Stimulated activated CD8-positive, alpha-beta memory T cell treated with anti-CD3 and anti-CD28 coated beads, Interleukin-7, amount 100 ng/mL, for 4 hours (primary cell): ENCODE results near the gene PDGFRB.

ENCODE experiments used
- DNase-seq, 2 donors: peaks; one replicate each; pipeline ENCODE4 v3.0.0-alpha.2; 2020; ENCODE audit warnings: low read depth in 2 of 2

Gene PDGFRB

DNA sequence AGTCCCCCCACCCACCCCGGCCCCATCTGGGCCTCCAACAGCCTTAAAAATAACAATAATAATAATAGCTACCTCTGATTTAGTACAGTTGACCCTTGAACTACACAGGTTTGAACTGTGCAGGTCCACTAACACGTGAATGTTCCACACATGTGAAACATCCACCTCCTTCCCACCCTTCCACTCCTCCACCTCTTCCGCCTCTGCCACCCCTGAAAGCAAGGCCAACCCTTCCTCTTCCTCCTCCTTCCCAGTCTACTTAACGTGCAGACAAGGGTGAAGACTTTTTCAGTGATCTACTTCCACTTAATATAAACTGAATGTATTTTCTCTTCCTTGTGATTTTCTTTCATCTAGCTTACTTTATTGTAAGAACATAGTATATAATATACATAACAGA is 10.8 kb downstream of the PDGFRB start:
- DNase-seq = no peak

DNA sequence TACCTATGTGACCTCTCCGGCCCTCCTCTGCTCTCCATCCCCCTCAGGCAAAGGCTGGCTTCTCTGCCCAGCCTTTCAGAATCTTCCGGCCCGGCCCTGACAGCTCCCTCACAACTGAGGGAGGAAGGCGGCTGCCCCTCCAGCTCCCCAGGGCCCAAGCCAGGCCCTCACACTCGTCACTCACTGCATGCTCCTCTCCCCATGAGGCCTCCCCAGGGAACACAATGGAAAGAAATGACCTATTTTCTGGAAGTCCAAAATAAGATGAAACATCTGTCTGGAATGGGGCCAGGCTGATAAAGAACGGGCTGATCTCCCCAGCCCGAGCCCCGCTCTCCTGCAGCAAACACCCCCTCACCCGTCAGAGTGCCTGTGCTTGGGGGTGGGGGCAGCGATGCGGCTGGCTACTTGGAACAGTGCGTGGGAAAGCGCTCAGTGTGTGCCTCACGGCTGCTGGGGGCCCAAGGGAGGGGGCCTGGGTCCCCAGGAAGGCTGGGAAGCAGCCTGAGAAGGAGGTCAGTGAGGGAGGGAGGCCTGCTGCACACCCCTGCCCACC is 11.3 kb downstream of the PDGFRB start:
- DNase-seq = no peak

DNA sequence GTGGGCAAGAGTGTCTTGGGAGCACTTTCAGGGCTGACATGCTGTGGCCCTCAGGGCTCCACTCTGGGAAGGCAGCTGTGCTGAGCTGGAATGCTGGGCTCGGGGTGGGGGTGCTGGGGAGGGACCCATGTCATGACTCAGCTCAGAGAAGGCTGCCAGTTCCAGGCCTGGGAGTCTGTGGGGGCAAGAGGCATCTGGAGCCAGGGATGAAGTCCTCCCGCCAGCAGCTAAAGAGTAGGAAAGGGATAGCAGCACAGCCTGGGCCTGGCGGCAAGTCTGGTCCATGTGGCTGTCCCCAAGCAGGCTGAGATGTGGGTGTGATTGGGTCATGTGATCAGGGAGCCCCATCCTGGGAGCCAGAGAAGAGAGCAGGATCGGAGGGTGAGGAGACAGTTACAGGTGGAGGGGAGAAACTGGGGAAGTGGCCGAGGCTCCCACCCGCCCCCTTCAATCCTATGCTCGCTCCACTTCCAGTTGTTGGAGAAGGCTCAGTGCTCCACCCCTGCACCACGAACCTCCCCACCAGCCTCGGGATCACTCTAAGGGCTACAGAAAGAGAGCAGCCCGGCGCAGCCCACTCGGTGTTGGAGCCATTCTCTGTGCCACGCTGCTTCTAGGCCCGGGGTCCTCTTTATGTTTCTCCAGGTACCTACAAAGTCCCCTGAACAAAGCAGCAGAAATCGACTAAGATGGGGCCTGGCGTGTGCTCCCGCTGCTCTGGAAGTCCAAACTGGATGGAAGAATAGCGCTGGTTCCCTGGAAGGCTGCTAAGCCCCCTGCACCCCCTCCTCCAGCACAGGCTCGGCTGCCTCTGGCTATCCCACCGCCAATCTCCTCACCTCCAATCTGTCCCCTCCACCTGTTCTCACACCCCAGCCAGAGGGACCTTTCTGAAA is 12.0 kb downstream of the PDGFRB start:
- no peak for DNase-seq

DNA sequence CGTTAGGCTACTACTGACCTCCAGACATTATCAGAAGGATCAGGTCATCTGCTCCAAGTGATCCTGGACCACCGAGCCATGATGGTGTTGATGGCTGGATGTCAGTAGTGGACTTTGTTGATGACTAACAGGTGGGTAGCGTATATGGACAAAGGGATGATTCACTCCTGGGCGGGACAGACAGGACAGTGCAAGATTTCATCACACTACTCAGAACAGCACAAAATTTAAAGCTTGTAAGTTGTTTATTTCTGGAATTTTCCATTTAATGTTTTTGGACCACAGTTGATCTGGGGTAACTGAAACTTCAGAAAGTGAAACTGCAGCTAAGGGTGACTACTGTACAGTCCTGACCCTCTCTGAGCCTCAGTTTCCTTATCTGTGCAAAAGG is 12.7 kb downstream of the PDGFRB start:
- DNase-seq = no peak

DNA sequence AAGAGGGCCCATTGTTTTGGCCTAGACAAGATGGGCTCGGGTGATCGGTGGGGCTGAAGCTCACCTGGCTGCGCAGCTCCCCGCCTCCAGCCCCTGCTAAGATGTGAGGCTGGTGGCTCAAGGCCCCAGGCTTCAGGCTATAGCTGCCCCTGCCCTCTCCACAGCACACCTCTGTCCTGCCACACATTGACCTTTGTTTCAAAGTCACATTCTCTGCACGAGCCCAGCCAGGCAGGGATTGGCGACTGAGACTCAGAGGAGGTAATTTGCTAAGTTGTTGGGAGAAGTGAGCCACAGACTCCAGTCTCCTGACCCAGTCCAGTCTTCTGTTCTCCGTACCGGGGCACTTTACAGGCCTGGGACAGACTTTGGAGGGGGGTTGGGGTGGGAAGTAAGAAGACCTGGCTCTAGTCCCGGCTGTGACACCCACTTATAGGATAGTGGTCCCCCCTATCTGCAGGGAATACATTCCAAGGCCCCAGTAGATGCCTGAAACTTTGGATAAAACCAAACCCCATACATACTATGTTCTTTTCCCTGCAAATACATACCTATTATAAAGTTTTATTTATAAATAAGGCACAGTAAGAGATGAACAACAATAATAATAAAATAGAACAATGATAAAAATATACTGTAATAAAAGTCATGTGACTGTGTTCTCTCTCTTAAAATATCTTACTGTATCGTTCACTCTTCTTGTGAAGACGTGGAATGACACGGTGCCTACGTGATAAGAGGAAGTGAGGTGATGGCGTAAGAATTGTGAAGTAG is 13.3 kb downstream of the PDGFRB start:
- DNase-seq = no peak

DNA sequence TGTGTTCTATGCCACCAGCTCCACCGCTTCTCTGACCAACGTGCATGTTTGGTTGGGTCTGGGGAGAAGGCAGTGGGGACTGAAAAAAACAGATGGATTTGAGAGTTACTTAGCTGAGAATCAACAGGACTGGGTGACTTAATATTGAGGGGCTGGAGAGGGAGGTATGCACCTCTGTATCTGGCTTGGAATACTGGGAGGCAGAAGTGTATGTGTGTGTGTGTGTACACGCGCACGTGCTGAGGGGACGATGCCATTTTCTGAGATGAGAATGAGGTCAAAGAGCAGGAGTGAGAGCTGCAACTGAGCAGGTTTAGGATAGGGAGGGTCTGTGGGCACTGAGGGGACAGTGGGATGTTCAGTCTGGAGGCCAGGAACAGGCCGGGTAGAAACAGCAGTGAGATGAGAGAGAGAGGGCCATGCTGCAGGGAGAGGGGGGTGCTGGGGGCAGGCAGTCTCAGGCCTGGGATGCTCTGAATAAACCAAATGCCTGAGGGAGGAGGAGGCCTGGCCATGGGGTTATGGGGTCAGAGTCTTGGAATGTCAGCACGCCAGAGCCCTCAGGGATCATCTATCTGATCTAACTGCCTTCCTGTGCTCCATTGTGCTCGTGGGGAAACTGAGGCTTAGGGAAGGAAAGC is 14.0 kb downstream of the PDGFRB start:
- no peak for DNase-seq

DNA sequence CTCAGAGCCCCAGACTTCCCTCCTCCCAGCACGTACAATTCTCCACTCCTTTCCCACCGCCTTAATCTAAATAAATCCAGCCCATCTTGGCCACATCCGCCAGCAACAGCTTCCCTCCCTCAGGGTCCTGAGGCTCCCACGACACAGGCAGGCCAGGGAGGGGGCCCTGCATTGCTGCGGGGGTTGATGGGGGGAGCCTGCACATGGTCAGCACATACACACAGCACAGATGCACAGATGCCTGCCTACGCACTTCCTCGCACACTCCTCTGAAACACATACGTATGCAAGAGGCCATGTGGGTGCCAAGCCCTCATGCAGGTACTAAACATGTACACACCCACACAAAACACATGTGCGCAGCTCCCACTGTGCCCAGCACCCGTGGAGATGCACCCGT is 14.8 kb downstream of the PDGFRB start:
- DNase-seq = no peak

DNA sequence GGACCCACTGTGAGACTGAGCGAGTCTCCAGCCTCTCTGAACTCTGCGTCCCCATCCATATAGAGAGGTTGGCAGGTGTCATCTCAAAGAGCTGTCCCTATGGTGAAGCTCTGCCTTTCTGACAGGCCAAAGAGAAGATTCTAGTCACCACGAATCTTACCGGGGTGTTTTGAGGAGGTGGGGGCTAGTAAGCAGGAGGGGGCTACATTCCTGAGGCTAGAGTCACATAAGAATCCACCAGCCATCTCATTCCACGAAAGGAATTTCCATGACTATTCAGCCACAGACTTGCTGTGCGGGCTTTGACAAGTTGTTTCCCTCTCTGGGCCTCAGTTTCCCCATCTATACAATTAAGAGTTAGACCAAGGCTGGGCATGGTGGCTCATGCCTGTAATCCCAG is 16.3 kb downstream of the PDGFRB start:
- no peak for DNase-seq

DNA sequence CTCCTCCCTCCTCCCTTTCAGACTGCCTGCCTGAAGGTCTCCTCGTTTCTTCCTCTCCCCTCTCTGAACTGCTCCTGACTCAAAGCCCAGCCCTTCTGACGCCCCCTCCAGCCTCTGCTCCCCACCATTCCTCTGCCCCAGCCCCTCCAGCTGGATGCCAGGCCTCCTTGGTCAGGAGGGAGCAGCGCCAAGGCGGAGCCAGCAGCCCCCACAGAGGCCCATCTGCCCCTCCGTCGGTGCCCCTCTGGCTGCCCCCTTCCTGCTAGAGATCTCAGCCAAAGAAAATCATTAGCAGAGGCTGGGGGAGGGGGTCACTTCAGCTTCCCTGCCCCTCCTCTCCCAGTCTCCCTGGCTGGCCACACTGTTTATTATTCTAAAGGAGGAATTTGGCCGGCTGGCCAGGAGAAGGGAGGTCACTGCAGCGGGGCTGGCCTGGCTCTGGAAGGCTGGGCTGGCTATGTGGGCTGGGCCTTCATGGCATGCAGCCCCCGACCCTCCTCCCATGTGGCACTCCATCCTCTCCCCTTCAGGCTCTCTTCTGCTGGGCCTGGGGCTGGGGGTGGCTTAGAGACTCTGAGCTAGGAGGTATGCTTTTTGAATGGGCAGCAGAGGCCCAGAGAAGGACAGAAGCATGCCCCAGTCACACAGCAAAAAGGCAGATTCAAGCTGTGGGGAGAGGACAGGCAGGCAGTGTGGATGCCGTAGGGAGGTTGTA is 16.9 kb downstream of the PDGFRB start:
- DNase-seq = no peak

DNA sequence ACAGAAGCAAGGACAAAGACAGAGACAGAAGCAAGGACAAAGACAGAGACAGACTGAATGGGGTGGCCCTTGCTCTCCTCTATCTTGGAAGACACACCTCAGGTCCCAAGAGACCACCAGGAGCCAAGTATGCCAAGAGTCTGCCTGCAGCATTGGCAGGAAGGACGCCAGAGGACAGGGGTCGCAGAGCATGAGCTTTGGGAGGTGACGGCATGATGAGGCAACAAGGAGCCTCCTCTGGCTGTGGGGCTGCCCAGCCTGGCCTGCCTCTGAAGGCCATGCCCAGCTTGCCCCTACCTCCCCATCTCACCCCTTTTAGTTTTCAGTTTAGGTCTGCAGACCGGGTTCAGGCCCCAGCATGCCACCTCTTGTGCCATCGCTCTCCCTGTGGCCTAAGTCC is 17.6 kb downstream of the PDGFRB start:
- DNase-seq = no peak

DNA sequence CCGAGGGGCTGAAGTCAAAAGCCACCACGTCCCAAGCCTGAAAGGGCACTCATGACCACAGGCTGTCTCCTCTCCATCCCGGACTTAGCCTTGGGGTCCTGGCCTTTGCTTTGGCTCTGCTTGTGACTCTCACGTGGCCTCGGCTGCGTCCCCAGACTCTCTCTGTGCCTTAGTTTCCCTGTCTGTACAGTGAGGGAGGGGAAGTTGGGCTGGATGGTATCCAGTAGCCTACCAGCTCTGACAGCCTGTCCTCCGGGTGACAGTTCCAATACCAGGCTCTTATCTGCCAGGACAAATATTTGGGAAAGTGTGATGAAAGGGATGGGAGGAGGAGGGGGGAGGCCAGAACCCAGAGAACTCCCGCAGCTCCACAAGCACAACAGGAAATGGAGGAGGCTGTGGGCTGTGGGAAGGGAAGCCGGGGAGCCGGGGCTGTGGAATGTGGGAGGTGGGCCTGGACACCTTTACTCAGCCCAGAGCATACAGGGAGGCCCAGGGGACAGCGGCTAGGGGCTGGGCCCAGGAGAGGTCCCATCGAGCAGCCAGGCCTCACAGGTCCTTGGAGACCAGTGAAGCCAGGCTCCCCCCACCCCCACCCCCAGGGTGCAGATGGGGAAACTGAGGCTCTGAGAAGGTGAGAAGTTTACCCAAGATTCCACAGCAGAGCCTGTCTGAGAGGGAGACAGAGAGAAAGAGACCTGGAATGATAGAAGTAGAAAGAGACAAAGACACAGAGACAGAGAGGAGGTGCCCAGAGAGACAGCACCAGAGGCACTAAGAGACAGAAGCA is 18.3 kb downstream of the PDGFRB start:
- no peak for DNase-seq

DNA sequence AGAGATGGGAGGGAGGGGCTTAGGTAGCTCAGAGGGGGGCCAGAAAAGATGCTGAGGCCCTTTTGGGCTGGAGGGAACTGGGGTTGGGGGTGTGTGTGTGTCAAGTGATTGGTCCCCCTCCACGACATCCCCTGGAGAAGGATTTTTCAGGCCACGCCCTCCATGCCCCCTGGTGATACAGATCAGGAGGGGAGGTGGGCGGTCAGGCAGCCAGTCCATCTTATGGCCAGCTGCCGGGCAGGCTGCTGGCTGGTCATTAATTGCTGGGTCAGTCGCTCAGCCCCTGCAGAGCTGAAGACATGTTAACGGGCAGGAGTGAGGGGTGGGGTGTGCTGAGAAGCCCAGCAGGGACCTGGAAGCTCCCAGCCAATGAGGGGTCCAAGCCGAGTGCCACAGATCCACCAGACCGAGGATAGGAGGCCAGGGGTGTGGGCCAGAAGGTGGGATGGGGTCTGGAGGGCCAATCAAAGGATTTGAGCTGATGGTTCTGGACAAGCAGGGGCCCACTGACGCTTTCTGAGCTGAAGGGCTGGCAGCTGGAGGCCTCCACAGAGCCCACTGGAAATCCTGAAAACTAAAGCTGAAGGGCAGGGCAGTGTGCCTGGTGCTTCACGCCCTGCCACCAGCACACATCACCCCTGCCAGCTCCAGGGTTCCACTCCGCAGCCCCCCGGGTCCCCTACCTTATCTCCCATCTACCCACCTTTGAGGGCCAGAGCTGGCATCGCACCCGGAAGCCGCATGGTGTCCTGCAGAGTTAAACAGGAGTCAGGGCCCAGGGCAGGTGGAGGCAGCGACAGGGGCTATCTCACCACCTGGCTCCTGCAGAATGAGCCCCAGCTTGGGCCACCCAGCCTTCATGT is 19.1 kb downstream of the PDGFRB start:
- no peak for DNase-seq

DNA sequence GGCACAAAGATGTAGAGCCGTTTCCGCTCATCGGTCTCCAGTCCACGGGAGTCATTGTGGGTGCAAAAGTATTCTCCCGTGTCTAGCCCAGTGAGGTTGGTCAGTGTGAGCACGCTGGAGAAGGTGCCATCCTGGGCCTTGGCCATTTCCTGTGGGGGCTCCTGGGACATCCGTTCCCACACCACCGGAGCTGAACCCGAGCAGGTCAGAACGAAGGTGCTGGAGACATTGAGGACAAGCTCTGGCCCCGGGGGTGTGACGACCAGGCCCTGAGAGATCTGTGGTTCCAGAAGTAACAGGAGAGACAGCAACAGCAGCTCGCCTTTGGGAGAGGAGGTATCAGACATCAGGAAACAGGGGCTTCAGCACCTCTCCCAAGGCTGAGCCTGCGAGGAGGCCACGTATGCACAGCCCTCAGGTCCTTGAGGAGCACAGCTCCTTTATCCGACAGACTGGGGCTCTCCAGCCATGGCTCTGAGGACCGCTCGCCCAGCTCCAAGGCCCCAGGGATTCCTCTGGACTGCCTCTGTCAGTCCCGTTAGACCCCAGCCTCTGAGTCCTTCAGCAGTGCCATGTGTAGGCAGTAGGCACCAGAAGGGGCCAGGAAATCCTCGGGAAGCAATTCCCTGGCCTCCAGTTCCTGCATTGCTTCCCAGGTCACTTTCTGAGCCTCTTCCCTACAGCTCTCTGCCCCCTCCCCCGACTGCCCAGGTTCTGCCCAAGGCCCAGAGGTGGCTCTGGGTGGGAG is 19.9 kb downstream of the PDGFRB start:
- no peak for DNase-seq

DNA sequence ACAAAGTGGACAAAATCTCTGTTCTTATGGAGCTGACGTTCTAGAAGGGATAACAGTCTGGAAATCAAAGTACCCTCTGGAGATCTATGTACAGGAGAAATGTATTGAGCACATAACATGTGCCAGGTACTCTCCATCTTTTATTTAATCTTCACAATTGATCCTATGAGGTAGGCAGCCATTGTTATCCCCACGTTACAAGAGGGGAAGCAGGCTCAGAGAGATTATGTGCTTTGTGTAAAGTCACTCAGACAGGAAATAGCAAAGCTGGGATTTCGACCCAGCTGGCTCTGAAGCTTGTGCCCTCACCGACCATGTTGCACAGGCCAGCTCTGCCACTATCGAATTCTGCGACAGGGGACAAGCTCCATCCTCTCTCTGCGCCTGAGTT is 21.5 kb downstream of the PDGFRB start:
- no peak for DNase-seq

DNA sequence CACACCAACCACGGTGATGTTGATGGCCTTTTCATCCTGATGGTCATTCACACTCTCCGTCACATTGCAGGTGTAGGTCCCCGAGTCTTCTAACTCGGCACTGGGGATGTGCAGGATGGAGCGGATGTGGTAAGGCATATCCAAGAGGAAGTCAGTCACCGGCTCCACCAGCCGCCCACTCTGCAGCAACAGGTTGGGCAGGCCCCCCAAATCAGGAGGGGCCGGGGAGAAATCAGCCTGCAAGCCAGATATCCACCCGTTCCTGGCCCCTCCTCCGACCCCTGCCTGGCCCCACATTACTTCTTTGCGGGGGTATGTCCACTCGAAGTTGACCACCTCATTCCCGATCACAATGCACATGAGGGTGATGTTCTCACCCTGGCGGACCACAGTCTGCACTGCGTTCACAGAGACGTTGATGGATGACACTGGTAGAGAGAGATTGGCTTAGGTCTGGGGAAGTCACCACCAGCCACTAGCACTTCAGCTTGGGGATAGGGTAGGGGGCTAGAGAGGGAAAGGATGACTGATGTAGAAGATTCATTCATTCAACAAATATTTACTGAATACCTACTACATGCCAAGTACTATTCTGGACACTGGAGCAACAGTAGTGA is 22.0 kb downstream of the PDGFRB start:
- no peak for DNase-seq

DNA sequence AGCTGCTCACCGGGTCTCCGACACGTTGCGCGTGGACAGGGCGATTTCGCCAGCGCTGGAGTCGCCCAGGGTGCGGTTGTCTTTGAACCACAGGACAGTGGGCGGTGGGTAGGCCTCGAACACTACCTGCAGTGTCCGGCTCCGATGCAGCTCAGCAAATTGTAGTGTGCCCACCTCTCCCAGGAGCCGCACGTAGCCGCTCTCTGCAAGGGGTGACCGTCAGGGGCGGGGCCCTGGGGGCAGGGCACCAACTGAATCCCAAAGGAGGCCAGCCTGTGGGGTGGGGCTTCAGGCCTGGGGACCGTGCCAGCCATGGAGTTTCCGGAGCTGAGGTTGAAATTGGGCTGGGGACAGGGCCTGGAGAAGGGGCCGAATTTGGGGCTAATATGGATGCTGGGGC is 22.9 kb downstream of the PDGFRB start:
- DNase-seq = no peak

DNA sequence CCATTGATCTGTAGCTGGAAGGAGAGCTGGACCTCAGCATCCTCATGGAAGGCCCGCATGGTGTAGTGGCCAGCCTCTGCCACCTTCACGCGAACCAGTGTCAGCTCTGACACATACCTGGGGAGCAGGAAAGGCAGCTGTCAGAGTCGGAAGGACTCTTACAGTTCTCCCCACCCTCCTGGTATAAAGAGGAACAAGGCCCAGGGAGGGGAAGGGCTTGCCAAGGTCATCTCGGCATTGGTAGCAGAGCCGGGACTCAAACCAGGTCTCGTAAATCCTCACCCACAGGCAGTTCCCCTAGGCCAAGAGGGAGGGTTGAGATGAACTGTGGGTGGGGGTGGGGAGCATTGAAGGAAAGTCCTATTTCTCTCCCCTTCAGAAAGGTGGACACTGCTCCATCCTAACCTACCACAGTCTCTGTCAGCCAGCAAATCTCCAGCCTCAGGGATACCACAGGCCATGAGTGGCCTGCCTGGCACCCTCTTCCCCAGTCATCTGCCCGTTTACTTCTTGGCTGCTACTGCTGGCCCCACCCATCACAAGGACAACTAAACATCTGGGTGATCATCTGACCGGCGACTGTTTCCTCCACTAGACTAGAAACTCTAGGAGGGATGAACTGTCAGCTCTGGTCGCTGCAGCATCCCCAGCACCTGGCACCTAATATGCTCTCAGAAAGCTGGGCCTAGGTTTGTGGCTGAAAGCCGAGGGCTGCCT is 23.5 kb downstream of the PDGFRB start:
- no peak for DNase-seq

DNA sequence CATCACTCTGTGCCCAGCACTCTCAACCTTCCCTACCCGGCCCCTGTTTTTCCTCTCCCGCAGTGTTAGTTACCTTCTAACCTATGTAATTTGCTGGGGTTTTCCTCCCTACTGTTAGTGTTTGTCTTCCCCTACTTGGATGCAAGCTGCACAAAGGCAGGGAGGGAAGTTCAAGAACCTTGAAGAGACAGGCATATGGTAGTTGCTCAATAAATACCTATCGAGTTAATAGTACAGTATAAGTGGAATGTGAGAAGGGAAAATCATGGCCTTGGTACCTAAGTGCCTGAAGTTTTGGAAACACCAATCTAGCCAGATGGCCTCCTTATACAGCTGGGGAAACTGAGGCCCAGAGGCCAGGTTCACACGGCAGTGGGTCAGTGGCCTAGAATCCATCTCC is 24.2 kb downstream of the PDGFRB start:
- no peak for DNase-seq
